ENCODE data around the gene LRP1B. TPM values are rescaled to one million over a fixed set of nuclear protein-coding genes. Genes with fewer than 3 reads are reported as not detected.

LRP1B gene
- polyA plus RNA-seq, 1 donor from 2014 or later = 12.7 TPM

DNA sequence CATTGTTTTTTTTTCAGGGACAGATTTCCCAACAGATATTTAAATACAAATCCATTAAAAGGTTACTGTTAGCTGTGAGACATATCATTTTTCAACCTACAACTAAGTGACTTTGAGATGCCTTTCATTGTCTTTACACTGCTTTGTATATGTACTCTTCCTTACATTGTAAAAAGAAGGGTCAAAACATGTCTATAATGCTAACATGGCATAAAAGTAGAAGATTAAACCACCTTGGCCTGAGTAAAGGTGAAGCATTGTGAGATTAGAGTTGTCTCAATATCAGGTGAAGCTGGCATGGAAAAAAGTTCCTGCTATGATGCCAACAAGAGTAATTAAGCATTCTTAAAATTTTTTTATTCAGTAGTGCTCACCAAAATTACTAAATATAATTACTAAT is 1842.1 kb downstream of the LRP1B start:
- H4K20me1 ChIP-seq (ENCODE audit: insufficient read depth) = no peaks in the 10 kb centered on the region
- H3K4me3 ChIP-seq (ENCODE audit: low read length) = no peak overlapping the region
- H3K9ac ChIP-seq (ENCODE audit: low read length) = no peak overlapping the region
- TF ChIP-seq POLR2AphosphoS5 (IDR thresholded peaks at IDR 0.05) (no peak), EZH2 (IDR thresholded peaks at IDR 0.05; ENCODE audit: borderline replicate concordance, insufficient read depth, low read length, poor library complexity, severe bottlenecking) (no peak), SMC3 (conservative IDR thresholded peaks at IDR 0.05; ENCODE audit: poor library complexity) (no peak), TAF1 (IDR thresholded peaks at IDR 0.05; ENCODE audit: low read depth) (no peak), MXI1 (conservative IDR thresholded peaks at IDR 0.05; ENCODE audit: poor library complexity, severe bottlenecking) (no peak), RAD21 (conservative IDR thresholded peaks at IDR 0.05) (no peak), EP300 (conservative IDR thresholded peaks at IDR 0.05; ENCODE audit: poor library complexity, severe bottlenecking) (no peak)
- TF ChIP-seq, protein P1, sequence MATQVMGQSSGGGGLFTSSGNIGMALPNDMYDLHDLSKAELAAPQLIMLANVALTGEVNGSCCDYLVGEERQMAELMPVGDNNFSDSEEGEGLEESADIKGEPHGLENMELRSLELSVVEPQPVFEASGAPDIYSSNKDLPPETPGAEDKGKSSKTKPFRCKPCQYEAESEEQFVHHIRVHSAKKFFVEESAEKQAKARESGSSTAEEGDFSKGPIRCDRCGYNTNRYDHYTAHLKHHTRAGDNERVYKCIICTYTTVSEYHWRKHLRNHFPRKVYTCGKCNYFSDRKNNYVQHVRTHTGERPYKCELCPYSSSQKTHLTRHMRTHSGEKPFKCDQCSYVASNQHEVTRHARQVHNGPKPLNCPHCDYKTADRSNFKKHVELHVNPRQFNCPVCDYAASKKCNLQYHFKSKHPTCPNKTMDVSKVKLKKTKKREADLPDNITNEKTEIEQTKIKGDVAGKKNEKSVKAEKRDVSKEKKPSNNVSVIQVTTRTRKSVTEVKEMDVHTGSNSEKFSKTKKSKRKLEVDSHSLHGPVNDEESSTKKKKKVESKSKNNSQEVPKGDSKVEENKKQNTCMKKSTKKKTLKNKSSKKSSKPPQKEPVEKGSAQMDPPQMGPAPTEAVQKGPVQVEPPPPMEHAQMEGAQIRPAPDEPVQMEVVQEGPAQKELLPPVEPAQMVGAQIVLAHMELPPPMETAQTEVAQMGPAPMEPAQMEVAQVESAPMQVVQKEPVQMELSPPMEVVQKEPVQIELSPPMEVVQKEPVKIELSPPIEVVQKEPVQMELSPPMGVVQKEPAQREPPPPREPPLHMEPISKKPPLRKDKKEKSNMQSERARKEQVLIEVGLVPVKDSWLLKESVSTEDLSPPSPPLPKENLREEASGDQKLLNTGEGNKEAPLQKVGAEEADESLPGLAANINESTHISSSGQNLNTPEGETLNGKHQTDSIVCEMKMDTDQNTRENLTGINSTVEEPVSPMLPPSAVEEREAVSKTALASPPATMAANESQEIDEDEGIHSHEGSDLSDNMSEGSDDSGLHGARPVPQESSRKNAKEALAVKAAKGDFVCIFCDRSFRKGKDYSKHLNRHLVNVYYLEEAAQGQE (IDR thresholded peaks at IDR 0.05; ENCODE audit: borderline replicate concordance) = no peak
- TF ChIP-seq, protein P2, sequence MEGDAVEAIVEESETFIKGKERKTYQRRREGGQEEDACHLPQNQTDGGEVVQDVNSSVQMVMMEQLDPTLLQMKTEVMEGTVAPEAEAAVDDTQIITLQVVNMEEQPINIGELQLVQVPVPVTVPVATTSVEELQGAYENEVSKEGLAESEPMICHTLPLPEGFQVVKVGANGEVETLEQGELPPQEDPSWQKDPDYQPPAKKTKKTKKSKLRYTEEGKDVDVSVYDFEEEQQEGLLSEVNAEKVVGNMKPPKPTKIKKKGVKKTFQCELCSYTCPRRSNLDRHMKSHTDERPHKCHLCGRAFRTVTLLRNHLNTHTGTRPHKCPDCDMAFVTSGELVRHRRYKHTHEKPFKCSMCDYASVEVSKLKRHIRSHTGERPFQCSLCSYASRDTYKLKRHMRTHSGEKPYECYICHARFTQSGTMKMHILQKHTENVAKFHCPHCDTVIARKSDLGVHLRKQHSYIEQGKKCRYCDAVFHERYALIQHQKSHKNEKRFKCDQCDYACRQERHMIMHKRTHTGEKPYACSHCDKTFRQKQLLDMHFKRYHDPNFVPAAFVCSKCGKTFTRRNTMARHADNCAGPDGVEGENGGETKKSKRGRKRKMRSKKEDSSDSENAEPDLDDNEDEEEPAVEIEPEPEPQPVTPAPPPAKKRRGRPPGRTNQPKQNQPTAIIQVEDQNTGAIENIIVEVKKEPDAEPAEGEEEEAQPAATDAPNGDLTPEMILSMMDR (IDR thresholded peaks at IDR 0.05; ENCODE audit: poor library complexity, severe bottlenecking) = no peak
- no peak overlapping the region for H3K27ac ChIP-seq (ENCODE audit: low read length)
- H3K4me2 ChIP-seq (ENCODE audit: low read length) = no peak overlapping the region
- H3K9me2 ChIP-seq (ENCODE audit: insufficient read depth, low read length) = no peaks in the 10 kb centered on the region
- no peak overlapping the region for H2AFZ ChIP-seq (ENCODE audit: low read depth, low read length)
- H3K36me3 ChIP-seq (ENCODE audit: insufficient read depth, low read length) = no peaks in the 10 kb centered on the region
- H3K79me2 ChIP-seq (replicated peaks; ENCODE audit: insufficient read depth, low read length) = no peaks in the 10 kb centered on the region
- no peaks in the 10 kb centered on the region for H3K27me3 ChIP-seq (ENCODE audit: insufficient read depth, low read depth, low read length)
- no peaks in the 10 kb centered on the region for H3K9me3 ChIP-seq (ENCODE audit: low read length)
- no peaks in the 10 kb centered on the region for H3F3A ChIP-seq (ENCODE audit: insufficient read depth, low read length, poor library complexity, severe bottlenecking)

DNA sequence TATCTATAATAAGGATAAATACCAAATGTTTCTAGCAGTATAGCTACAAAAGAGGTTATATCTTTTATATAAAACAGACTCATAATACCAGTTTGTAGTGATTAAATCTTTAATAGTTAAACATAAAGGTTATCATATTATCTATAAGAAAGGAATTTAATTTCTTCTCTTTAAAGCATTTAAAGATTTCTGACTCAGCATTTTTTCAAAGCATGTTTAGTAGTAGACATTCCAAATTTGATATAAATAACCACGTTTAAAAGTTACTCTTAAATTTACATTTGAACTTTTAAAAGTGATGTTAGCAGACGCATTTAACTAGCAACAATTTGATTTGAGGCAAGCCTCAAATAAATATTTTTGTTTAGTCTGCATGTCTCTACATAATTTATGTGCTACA is 1842.6 kb downstream of the LRP1B start:
- H3K27ac ChIP-seq (ENCODE audit: low read length) = no peak overlapping the region
- no peaks in the 10 kb centered on the region for H3F3A ChIP-seq (ENCODE audit: insufficient read depth, low read length, poor library complexity, severe bottlenecking)
- no peak overlapping the region for H2AFZ ChIP-seq (ENCODE audit: low read depth, low read length)
- no peak for TF ChIP-seq SMC3 (conservative IDR thresholded peaks at IDR 0.05; ENCODE audit: poor library complexity)
- TF ChIP-seq RAD21 (conservative IDR thresholded peaks at IDR 0.05) = no peak
- TF ChIP-seq EZH2 (IDR thresholded peaks at IDR 0.05; ENCODE audit: borderline replicate concordance, insufficient read depth, low read length, poor library complexity, severe bottlenecking) = no peak
- TF ChIP-seq MXI1 (conservative IDR thresholded peaks at IDR 0.05; ENCODE audit: poor library complexity, severe bottlenecking) = no peak
- H3K4me2 ChIP-seq (ENCODE audit: low read length) = no peak overlapping the region
- no peaks in the 10 kb centered on the region for H4K20me1 ChIP-seq (ENCODE audit: insufficient read depth)
- H3K27me3 ChIP-seq (ENCODE audit: insufficient read depth, low read depth, low read length) = no peaks in the 10 kb centered on the region
- H3K79me2 ChIP-seq (replicated peaks; ENCODE audit: insufficient read depth, low read length) = no peaks in the 10 kb centered on the region
- H3K4me3 ChIP-seq (ENCODE audit: low read length) = no peak overlapping the region
- no peak overlapping the region for H3K9ac ChIP-seq (ENCODE audit: low read length)
- H3K9me3 ChIP-seq (ENCODE audit: low read length) = no peaks in the 10 kb centered on the region
- no peaks in the 10 kb centered on the region for H3K36me3 ChIP-seq (ENCODE audit: insufficient read depth, low read length)
- no peaks in the 10 kb centered on the region for H3K9me2 ChIP-seq (ENCODE audit: insufficient read depth, low read length)

All from neural cell (in vitro differentiated cells).